H9 (cell line): ENCODE measurements around the gene RALGDS. TPM values are rescaled to one million over a fixed set of nuclear protein-coding genes. Genes with fewer than 3 reads are reported as not detected.

Experiments
- DNase-seq: peaks from one replicate; pipeline ENCODE4 v3.0.0-alpha.2; 2017
- H2AFZ ChIP-seq: one replicate; pipeline ENCODE4 v1.6.1; 2013; ENCODE audit warnings: mild to moderate bottlenecking, low read length, control low read depth, moderate library complexity
- H2AK5ac ChIP-seq: 2 replicates; pipeline ENCODE4 v1.6.1; 2013; ENCODE audit warnings: low read length, control low read depth, mixed read lengths; ENCODE audit not compliant: insufficient read length
- H2BK120ac ChIP-seq: one replicate; pipeline ENCODE4 v1.6.1; 2013; ENCODE audit warnings: low read depth, mild to moderate bottlenecking, low read length, control low read depth, inconsistent platforms; ENCODE audit not compliant: poor library complexity, severe bottlenecking
- H2BK12ac ChIP-seq: 2 replicates; pipeline ENCODE4 v1.6.1; 2013; ENCODE audit warnings: low read length, control low read depth, mixed read lengths, low read depth; ENCODE audit not compliant: insufficient read length
- H2BK15ac ChIP-seq: 2 replicates; pipeline ENCODE4 v1.6.1; 2013; ENCODE audit warnings: low read depth, low read length, control low read depth
- H2BK20ac ChIP-seq: one replicate; pipeline ENCODE4 v1.6.1; 2013; ENCODE audit warnings: low read depth, mild to moderate bottlenecking, low read length, control low read depth, inconsistent platforms; ENCODE audit not compliant: poor library complexity, severe bottlenecking
- H2BK5ac ChIP-seq: 2 replicates; pipeline ENCODE4 v1.6.1; 2013; ENCODE audit warnings: low read length, control low read depth, mixed read lengths; ENCODE audit not compliant: insufficient read length
- H3K14ac ChIP-seq: 2 replicates; pipeline ENCODE4 v1.6.1; 2013; ENCODE audit warnings: low read length, control low read depth; ENCODE audit not compliant: insufficient read depth
- H3K18ac ChIP-seq: 2 replicates; pipeline ENCODE4 v1.6.1; 2013; ENCODE audit warnings: low read depth, mild to moderate bottlenecking, mixed read lengths, low read length, control low read depth; ENCODE audit not compliant: insufficient read length
- H3K23ac ChIP-seq: 2 replicates; pipeline ENCODE4 v1.6.1; 2013; ENCODE audit warnings: low read length, control low read depth, mixed read lengths, low read depth; ENCODE audit not compliant: insufficient read length
- H3K23me2 ChIP-seq: 2 replicates; pipeline ENCODE4 v1.6.1; 2013; ENCODE audit warnings: low read depth, mild to moderate bottlenecking, mixed read lengths, low read length, control low read depth; ENCODE audit not compliant: insufficient read length, poor library complexity, severe bottlenecking
- H3K27ac ChIP-seq: 2 replicates; pipeline ENCODE4 v1.5.1; 2013; ENCODE audit warnings: low read length, control low read depth, mixed read lengths, low read depth; ENCODE audit not compliant: insufficient read length
- H3K27me3 ChIP-seq: 2 replicates; pipeline ENCODE4 v1.6.1; 2013; ENCODE audit warnings: low read length, control low read depth, inconsistent platforms; ENCODE audit not compliant: insufficient read depth
- H3K4ac ChIP-seq: 2 replicates; pipeline ENCODE4 v1.6.1; 2013; ENCODE audit warnings: low read depth, mild to moderate bottlenecking, control low read depth, inconsistent platforms, low read length, moderate library complexity
- H3K4me1 ChIP-seq: 2 replicates; pipeline ENCODE4 v1.6.1; 2013; ENCODE audit warnings: low read length, control low read depth, inconsistent platforms; ENCODE audit not compliant: insufficient read depth
- H3K4me2 ChIP-seq: 2 replicates; pipeline ENCODE4 v1.6.1; 2013; ENCODE audit warnings: low read length, control low read depth, mixed read lengths; ENCODE audit not compliant: insufficient read length, insufficient read depth
- H3K56ac ChIP-seq: 2 replicates; pipeline ENCODE4 v1.6.1; 2013; ENCODE audit warnings: low read depth, mild to moderate bottlenecking, mixed read lengths, low read length, control low read depth; ENCODE audit not compliant: insufficient read length
- H3K79me1 ChIP-seq: 2 replicates; pipeline ENCODE4 v1.6.1; 2013; ENCODE audit warnings: low read depth, mild to moderate bottlenecking, moderate library complexity, low read length, control low read depth, inconsistent platforms; ENCODE audit not compliant: insufficient read depth, poor library complexity, severe bottlenecking
- H3K79me2 ChIP-seq: 2 replicates; pipeline ENCODE4 v1.6.1; 2013; ENCODE audit warnings: low read length, control low read depth, inconsistent platforms; ENCODE audit not compliant: insufficient read depth
- H3K9ac ChIP-seq: 2 replicates; pipeline ENCODE4 v1.6.1; 2013; ENCODE audit warnings: low read length, control low read depth, mixed read lengths; ENCODE audit not compliant: insufficient read length; ENCODE audit errors: extremely low read depth
- H3K9me3 ChIP-seq: one replicate; pipeline ENCODE4 v1.6.1; 2013; ENCODE audit warnings: low read depth, low read length, inconsistent platforms; ENCODE audit not compliant: control insufficient read depth
- H3T11ph ChIP-seq: one replicate; pipeline ENCODE4 v1.6.1; 2013; ENCODE audit warnings: mild to moderate bottlenecking, low read length, control low read depth, inconsistent platforms
- H4K20me1 ChIP-seq: one replicate; pipeline ENCODE4 v1.6.1; 2013; ENCODE audit not compliant: control insufficient read depth, insufficient read length, insufficient read depth
- H4K5ac ChIP-seq: 2 replicates; pipeline ENCODE4 v1.6.1; 2013; ENCODE audit warnings: low read depth, mild to moderate bottlenecking, mixed read lengths, low read length, control low read depth; ENCODE audit not compliant: insufficient read length
- H4K8ac ChIP-seq: replicated peaks from 2 replicates; pipeline ENCODE4 v1.6.1; 2013; ENCODE audit warnings: low read length, control low read depth, mixed read lengths, low read depth; ENCODE audit not compliant: insufficient read length
- H4K91ac ChIP-seq: 2 replicates; pipeline ENCODE4 v1.6.1; 2013; ENCODE audit warnings: low read depth, mild to moderate bottlenecking, moderate library complexity, mixed read lengths, low read length, control low read depth; ENCODE audit not compliant: insufficient read length
- H3K27ac Mint-ChIP-seq, 3 experiments: 2 replicates in 2 of 3; 3 replicates in 1 of 3; pipeline ENCODE4 v1.8.0; 2020 to 2021; ENCODE audit warnings: mixed read lengths in 3 of 3, mild to moderate bottlenecking in 1 of 3, moderate library complexity in 1 of 3
- H3K27me3 Mint-ChIP-seq: 2 replicates; pipeline ENCODE4 v1.8.0; 2021; ENCODE audit warnings: low read depth, mild to moderate bottlenecking, moderate library complexity, mixed read lengths
- H3K36me3 Mint-ChIP-seq, 3 experiments: 2 replicates in 2 of 3; 3 replicates in 1 of 3; pipeline ENCODE4 v1.8.0; 2020 to 2021; ENCODE audit warnings: low read depth in 3 of 3, mixed read lengths in 3 of 3; ENCODE audit not compliant: insufficient read depth in 1 of 3
- H3K4me1 Mint-ChIP-seq, 2 experiments: 2 replicates each; pipeline ENCODE4 v1.8.0; 2020; ENCODE audit warnings: mixed read lengths in 2 of 2
- H3K4me3 Mint-ChIP-seq, 2 experiments: 2 replicates in 1 of 2; 3 replicates in 1 of 2; pipeline ENCODE4 v1.8.0; 2020 to 2021; ENCODE audit warnings: mild to moderate bottlenecking in 2 of 2, mixed read lengths in 2 of 2, moderate library complexity in 1 of 2
- H3K9me3 Mint-ChIP-seq, 2 experiments: 2 replicates in 1 of 2; 3 replicates in 1 of 2; pipeline ENCODE4 v1.8.0; 2020; ENCODE audit warnings: mild to moderate bottlenecking in 2 of 2, mixed read lengths in 2 of 2, moderate library complexity in 1 of 2
- CTCF ChIP-seq: fragments of 200-600 bp; sonication (generic); conservative IDR thresholded peaks from 3 replicates; pipeline ENCODE4 v1.8.0; 2021; ENCODE audit warnings: antibody characterized with exemption, mild to moderate bottlenecking
- WGBS: extraction: QIAGEN DNeasy Blood & Tissue Kit; methylation state at CpG from one replicate; pipeline ENCODE4 v1.1.7; 2013; ENCODE audit warnings: missing lambda C conversion rate, low lambda C conversion rate, mixed read lengths; ENCODE audit not compliant: insufficient read length; ENCODE audit errors: extremely low coverage; 5-methylcytosine and 5-hydroxymethylcytosine counted together
- total RNA-seq: library from RNA; stranded (reverse); gene quantifications from 2 replicates; pipeline ENCODE4 v1.2.1, GENCODE V29; 2021

The RALGDS gene
- total RNA-seq, 1 experiment from 2014 or later = 21.3 TPM

DNA sequence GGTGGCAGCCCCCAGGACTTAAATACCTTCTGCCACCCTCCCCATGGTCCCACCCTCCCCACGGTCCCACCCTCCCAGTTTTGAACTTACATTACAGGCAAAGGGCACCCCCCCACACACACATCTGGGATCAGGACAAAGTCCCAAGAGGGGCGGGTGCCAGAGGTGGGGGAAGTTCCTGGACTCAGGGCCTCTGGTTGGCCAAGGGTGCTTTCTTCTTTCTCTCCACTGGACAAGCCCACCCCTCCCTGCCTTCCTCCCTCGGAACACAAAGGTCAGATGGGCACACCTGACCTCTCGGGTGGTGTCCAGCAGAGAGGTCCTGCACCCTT is 19.1 kb upstream of the RALGDS start:
- H3K27ac Mint-ChIP-seq = no peak overlapping the region
- Histone ChIP-seq H4K20me1 (no peaks in the 10 kb centered on the region), H3K27me3 (no peaks in the 10 kb centered on the region), H3K4me1 (no peaks in the 10 kb centered on the region), H4K5ac (no peak overlapping the region), H2AK5ac (no peak overlapping the region), H2AFZ (no peak overlapping the region), H2BK12ac (no peak overlapping the region), H2BK15ac (no peak overlapping the region), H3K56ac (no peak overlapping the region), H3K23ac (no peak overlapping the region), H3K23me2 (peaks cover 2% of the 10 kb centered on the region), H3K18ac (no peak overlapping the region), H3K79me1 (no peaks in the 10 kb centered on the region), H3K14ac (no peak overlapping the region), H2BK5ac (no peak overlapping the region), H3K9me3 (no peaks in the 10 kb centered on the region), H3K4me2 (no peak overlapping the region), H3K4ac (no peak overlapping the region), H3T11ph (no peak overlapping the region), H2BK120ac (no peak overlapping the region), H3K27ac (no peak overlapping the region), H4K91ac (no peak overlapping the region), H4K8ac (no peak overlapping the region), H2BK20ac (no peak overlapping the region), H3K9ac (no peak overlapping the region), H3K79me2 (no peaks in the 10 kb centered on the region)
- peaks cover 4% of the 10 kb centered on the region for H3K27me3 Mint-ChIP-seq
- no peaks in the 10 kb centered on the region for H3K9me3 Mint-ChIP-seq
- H3K4me1 Mint-ChIP-seq = peaks cover 9 to 17% of the 10 kb centered on the region in 2 experiments
- no peak for DNase-seq
- no peak overlapping the region for H3K4me3 Mint-ChIP-seq
- peaks cover 0 to 2% (median 0%) of the 10 kb centered on the region in 3 experiments; a peak in 1 of 7 replicates for H3K36me3 Mint-ChIP-seq
- TF ChIP-seq CTCF = no peak
- WGBS = no CpG with 5 or more reads among the region's 4 CpGs
